Measurements from ENCODE around the gene MCOLN3.

GRCh38 chr1:85048296-85049064 is at the start of gene MCOLN3:
- TF ChIP-seq CTCF (conservative IDR thresholded peaks at IDR 0.05; ENCODE audit: low read depth in 2 of 2), result no peak
- TF ChIP-seq POLR2AphosphoS5 (IDR thresholded peaks at IDR 0.05; ENCODE audit: low read depth), result no peak; the same call in 1 of the 2 replicates
- TF ChIP-seq ETS1 (IDR thresholded peaks at IDR 0.05), result no peak
- no peak for TF ChIP-seq REST (IDR thresholded peaks at IDR 0.05; ENCODE audit: unreplicated experiment)
- no peak for TF ChIP-seq EZH2phosphoT487 (IDR thresholded peaks at IDR 0.05; ENCODE audit: unreplicated experiment)
